K562 (cell line): ENCODE results near the gene ALG14. TPM values are rescaled to one million over a fixed set of nuclear protein-coding genes. Genes with fewer than 3 reads are reported as not detected.

Source experiments
- MTA3 ChIP-seq: fragments of 450-650 bp; formaldehyde crosslinking; IDR thresholded peaks from 2 replicates; pipeline ENCODE4 v1.6.1; 2017; ENCODE audit warnings: mild to moderate bottlenecking, borderline replicate concordance
- NCOR1 ChIP-seq: fragments of 450-650 bp; IDR thresholded peaks from 2 replicates; pipeline ENCODE4 v1.6.1; 2016; ENCODE audit warnings: mild to moderate bottlenecking, moderate library complexity
- NONO ChIP-seq, 2 experiments: fragments of 200-400 bp in 1 of 2; fragments of 450-650 bp in 1 of 2; formaldehyde crosslinking in 1 of 2; IDR thresholded peaks; 2 replicates each; pipeline ENCODE4 v1.6.1; 2017; ENCODE audit warnings: low read depth in 2 of 2, mild to moderate bottlenecking in 2 of 2, moderate library complexity in 2 of 2, low read length in 1 of 2
- RBM34 ChIP-seq: fragments of 200-400 bp; formaldehyde crosslinking; IDR thresholded peaks from 2 replicates; pipeline ENCODE4 v1.6.1; 2018; ENCODE audit warnings: low read length, borderline replicate concordance; ENCODE audit not compliant: insufficient read depth
- SAP30 ChIP-seq: fragments of 200-600 bp; sonication (generic); IDR thresholded peaks from 2 replicates; pipeline ENCODE4 v1.6.1; 2012; ENCODE audit warnings: borderline replicate concordance, low read depth, mild to moderate bottlenecking, moderate library complexity, low read length, control low read depth, inconsistent platforms; ENCODE audit not compliant: insufficient read depth, poor library complexity, severe bottlenecking
- SRF ChIP-seq, 2 experiments: fragments of 250-450, 450-650 bp in 1 of 2; sonication (Bioruptor Pico) in 1 of 2; sonication (generic) in 1 of 2; formaldehyde crosslinking; IDR thresholded peaks; 2 replicates each; pipeline versions ENCODE4 v1.5.0 to v1.5.1; 2020 to 2022; ENCODE audit warnings: mild to moderate bottlenecking in 1 of 2, missing genetic modification reagents in 1 of 2
- ZNF589 ChIP-seq: fragments of 200-800 bp; sonication (Bioruptor generic); IDR thresholded peaks from 2 replicates; pipeline ENCODE4 v1.6.1; 2016; ENCODE audit warnings: low read depth, missing genetic modification characterization, missing compliant biosample characterization
- polyA plus RNA-seq, 8 experiments: library from polyadenylated mRNA; depleted of rRNA in 4 of 8; stranded (reverse) in 5 of 8; unstranded in 3 of 8; fragments of >200 nt; fragmentation: Nextera tagmentation in 2 of 8; fragmentation: Illumina TruSeq in 1 of 8; extraction: Ambion mirVana in 2 of 8; extraction: Trizol in 1 of 8; gene quantifications; 2 replicates each; pipeline versions ENCODE4 v1.2.1 to v1.2.3, GENCODE V29; 2011 to 2014; ENCODE audit warnings: inconsistent platforms in 1 of 8, missing spikeins in 1 of 8
- total RNA-seq, 7 experiments: library from RNA; depleted of rRNA in 6 of 7; stranded (reverse); fragments of >200 nt in 6 of 7; fragmentation: Illumina TruSeq in 2 of 7; extraction: Trizol in 2 of 7; gene quantifications; 2 replicates each; pipeline versions ENCODE4 v1.2.1 to v1.2.3, GENCODE V29; 2011 to 2021; ENCODE audit warnings: low replicate concordance in 1 of 7

ALG14 gene
- total and polyA plus RNA-seq, 9 of the 15 experiments (the other 6 are each of a cell fraction or from before 2014, with no cell fraction given) = 2.8 to 16.2 (median 4.9) TPM

DNA sequence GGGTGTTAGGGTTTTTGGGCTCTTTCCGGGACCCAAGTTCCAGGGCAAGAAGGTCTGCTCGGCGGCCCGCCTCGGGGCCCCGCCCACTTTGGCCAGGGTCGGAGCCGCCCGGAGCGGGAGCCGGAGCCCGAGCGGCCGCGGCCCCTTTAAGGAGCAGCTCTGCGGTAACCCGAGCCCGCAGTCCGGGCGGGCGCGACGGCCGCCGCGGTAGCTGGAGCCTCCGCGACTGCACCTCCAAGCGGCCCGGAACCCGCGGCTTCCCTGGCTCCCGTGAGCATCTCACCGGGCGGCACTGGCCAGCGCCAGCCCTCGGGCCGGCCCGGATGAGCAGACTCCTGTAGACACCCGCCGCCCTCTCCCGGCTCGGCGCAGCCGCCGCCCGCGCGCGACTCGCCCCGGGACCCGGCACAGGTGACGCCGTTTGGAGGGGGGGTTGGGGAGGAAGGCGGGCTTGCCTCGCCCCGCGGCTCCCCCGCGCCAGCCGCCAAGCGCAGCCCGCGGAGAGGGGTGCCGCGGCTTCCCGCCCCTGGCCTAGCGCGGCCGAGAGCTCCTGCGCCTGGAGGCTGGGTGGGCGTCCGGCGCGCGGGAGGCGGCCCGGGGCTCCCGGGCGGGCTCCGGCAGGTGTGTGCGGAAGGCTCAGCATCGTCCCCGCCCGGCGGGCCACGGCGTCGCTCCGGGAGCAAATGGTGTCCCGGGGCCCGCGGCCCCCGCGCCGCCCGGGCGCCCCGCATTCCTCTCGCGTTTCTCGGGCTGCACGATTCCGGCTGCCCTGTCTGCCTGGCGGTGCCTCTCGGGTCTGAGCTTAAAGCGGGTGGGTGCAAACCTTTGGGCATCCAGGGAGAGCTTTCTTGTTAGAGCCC is 44.7 kb upstream of the ALG14 start, which contains the start of gene TLCD4 (continued):
- TF ChIP-seq MTA3 (no peak; the same call in 1 of the 2 replicates), SAP30 (peak; percentile 46), ZNF589 (CRISPR knock-in tag) (no peak), RBM34 (0 out of 2 replicates have a peak, but pooled peaks have one; percentile 39), SRF (CRISPR knock-in tag; IDR thresholded peaks at IDR 0.05) (no peak; a peak in 1 of 4 replicates), NCOR1 (no peak), NONO (IDR thresholded peaks at IDR 0.05; ENCODE audit: low read depth in 2 of 2, low read length in 1 of 2) (peak in 1 of 2 experiments; percentile 80; a peak in 2 of 4 replicates)
